GM23338 (cell line): ENCODE data around the gene QRICH2.

ENCODE experiments used
- EZH2 ChIP-seq: fragments of 200-600 bp; sonication (generic); IDR thresholded peaks from one replicate; pipeline ENCODE4 v1.8.0; 2017; ENCODE audit warnings: antibody characterized with exemption, mild to moderate bottlenecking, low read depth; ENCODE audit not compliant: unreplicated experiment
- JUNB ChIP-seq: IDR thresholded peaks from one replicate; pipeline ENCODE4 v1.6.1; 2016; ENCODE audit warnings: antibody characterized with exemption; ENCODE audit not compliant: unreplicated experiment

- no peak for TF ChIP-seq EZH2
- no peak for TF ChIP-seq JUNB
Measured at GRCh38 chr17:76353004-76353598, 45.0 kb upstream of the QRICH2 start.
